Pulmonary artery endothelial cell (primary cell): ENCODE data around the gene RAB36. TPM values are rescaled to one million over a fixed set of nuclear protein-coding genes. Genes with fewer than 3 reads are reported as not detected.
A peak's percentile ranks its signal among the peaks of the same experiment; 100 is the strongest.
"Not testable (repeated sequence)": the region's sequence is repeated elsewhere in the genome, so short reads cannot be mapped to it uniquely, and the experiment has no call there.

Experiments used
- DNase-seq: peaks from one replicate; pipeline ENCODE4 v3.0.0-alpha.2; 2011; ENCODE audit warnings: low read depth, low spot score
- total RNA-seq: library from RNA; depleted of rRNA; stranded (reverse); fragments of >200 nt; gene quantifications from 2 replicates; pipeline ENCODE4 v1.2.3, GENCODE V29; 2014

RAB36 gene
- total RNA-seq, 1 donor from 2014 or later, result 2.0 TPM

DNA sequence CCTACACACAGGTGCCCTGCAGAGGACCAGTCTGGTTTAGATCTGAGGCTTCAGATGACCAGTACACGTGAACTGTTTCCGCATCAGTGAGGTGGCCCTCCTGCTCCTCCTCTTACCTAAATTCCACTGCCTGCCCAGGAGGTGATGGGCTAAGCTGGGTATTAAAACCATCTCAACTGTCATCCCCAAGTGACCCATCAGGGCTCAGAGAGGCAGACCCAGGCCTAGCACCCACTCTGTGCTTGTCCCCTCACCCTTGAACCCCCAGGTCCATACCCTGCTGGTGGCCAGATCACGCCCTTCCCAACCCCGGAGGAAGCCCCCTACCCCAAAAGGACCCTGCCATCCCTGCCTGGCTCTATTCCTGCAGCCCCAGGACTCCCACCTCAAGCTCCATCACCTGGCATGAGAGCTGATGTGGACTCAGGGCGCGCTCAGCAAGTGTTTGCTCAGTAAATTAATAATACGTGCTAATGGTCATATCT lies 24.8 kb upstream of the RAB36 start:
- DNase-seq, result no peak

DNA sequence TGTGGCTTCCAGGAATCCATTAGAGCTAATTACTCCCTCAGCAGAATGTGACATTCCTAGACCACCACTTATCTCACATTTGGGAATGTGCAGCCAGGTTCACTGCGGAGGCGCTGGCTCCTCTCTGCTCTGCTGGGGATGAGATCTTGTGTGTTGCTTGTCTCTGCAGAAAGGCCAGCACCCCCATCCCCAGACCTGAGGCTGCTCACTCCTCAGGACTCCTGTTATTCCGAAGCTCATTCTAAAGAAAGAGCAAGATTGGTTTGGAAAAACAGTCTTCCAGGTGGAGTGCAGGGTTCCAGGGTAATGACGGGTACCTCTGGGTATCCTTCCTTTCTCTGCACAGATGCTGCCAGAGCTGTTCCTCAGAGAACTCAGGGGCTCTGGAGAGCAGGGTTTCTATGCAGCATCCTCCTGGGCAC lies 24.3 kb upstream of the RAB36 start:
- no peak for DNase-seq

- DNase-seq, result no peak
These were observed 23.9 kb upstream of the RAB36 start for GRCh38 chr22:23121424-23121823.

DNA sequence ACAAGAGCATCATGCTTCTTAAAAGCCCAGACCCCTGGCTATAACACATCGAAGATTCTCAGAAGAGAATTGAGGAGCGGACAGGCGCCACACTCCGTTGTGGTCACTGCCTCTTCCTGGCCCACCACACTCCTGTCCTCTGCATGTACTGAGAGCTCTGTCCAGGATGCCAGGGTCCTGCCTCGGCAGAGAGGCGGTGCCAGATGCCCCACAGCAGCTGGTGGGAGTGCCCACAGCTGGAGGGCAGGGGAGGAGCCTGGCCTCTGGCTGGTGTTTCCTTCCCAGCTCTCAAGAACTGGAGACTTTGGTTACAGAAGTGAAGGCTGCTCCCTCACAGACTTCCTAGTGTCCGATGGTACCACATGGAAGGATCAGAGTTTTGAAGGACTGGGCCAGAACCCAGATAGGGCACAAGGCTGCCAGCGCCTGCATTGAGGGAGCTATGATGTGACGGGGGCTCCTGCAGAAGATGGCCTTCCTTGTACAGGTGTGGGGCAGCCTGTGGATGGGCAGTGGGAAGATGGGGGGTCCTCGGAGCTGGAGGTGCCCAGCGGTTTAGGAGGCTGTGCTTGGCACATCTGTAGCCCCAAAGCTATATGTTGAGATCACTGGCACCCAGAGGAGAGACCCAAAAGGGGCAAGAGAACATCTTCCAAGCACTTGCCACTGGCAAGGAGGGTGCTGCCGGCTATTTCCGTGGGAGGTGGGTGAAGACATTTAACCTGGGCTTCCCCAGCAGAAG lies 22.9 kb upstream of the RAB36 start:
- no peak for DNase-seq

DNA sequence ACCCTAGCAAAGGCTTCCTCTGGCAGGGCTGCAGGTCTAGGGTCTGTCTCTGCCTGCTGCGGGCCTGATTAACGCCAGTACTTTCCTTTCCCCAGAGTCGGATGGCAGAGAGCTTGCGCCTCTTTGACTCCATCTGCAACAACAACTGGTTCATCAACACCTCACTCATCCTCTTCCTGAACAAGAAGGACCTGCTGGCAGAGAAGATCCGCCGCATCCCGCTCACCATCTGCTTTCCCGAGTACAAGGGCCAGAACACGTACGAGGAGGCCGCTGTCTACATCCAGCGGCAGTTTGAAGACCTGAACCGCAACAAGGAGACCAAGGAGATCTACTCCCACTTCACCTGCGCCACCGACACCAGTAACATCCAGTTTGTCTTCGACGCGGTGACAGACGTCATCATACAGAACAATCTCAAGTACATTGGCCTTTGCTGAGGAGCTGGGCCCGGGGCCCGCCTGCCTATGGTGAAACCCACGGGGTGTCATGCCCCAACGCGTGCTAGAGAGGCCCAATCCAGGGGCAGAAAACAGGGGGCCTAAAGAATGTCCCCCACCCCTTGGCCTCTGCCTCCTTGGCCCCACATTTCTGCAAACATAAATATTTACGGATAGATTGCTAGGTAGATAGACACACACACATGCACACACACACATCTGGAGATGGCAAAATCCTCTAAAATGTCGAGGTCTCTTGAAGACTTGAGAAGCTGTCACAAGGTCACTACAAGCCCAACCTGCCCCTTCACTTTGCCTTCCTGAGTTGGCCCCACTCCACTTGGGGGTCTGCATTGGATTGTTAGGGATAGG lies 22.1 kb upstream of the RAB36 start:
- no peak for DNase-seq

DNA sequence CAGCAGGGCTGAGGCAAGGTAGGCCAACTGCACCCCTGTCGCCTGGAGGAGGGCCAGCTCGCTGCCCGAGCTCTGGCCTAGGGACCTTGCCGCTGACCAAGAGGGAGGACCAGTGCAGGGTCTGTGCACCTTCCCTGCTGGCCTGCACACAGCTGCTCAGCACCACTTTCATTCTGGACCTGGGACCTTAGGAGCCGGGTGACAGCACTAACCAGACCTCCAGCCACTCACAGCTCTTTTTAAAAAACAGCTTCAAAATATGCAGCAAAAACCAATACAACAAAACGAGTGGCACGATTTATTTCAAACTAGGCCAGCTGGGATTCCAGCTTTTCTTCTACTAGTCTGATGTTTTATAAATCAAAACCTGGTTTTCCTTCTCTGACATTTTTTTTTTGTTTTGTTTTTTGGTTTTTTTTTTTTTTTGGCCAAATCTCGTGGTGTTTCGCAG lies 21.4 kb upstream of the RAB36 start:
- DNase-seq, result no peak

DNA sequence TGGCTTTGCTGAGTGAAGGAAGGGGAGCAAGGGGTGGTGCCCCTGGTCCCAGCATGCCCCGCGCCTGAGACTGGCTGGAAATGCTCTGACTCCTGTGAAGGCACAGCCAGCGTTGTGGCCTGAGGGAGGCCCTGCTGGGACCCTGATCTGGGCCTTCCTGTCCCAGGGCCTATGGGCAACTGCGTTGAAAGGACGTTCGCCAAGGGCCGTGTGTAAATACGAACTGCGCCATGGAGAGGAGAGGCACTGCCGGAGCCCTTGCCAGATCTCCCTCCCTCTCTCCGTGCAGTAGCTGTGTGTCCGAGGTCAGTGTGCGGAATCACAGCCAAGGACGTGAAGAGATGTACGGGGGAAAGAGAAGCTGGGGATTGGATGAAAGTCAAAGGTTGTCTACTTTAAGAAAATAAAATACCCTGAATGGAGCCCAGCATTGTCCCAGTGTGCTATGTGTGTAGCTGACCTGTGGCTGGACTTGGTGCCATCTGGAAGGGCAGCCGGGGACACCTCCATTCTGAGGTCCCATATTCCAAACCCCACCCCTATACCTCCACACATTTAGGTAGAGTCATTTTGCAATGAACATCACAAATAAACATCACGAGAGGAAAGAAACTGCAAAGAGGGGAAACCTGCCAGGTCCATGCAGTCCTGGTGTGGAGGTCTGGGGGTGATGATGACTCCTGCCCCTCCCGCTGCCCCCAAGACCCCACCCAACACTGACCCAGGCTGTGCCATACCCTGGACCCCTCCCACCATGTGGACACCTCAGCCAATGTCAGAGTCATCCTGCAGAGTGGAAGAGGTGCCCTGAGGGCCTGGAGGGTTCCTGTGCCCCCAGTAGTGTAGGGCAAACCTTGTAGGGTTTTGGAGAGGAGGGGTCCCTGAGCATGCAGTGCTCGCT lies 20.4 kb upstream of the RAB36 start:
- DNase-seq, result no peak

- no peak for DNase-seq
These were observed 19.7 kb upstream of the RAB36 start for GRCh38 chr22:23125512-23126103.

DNA sequence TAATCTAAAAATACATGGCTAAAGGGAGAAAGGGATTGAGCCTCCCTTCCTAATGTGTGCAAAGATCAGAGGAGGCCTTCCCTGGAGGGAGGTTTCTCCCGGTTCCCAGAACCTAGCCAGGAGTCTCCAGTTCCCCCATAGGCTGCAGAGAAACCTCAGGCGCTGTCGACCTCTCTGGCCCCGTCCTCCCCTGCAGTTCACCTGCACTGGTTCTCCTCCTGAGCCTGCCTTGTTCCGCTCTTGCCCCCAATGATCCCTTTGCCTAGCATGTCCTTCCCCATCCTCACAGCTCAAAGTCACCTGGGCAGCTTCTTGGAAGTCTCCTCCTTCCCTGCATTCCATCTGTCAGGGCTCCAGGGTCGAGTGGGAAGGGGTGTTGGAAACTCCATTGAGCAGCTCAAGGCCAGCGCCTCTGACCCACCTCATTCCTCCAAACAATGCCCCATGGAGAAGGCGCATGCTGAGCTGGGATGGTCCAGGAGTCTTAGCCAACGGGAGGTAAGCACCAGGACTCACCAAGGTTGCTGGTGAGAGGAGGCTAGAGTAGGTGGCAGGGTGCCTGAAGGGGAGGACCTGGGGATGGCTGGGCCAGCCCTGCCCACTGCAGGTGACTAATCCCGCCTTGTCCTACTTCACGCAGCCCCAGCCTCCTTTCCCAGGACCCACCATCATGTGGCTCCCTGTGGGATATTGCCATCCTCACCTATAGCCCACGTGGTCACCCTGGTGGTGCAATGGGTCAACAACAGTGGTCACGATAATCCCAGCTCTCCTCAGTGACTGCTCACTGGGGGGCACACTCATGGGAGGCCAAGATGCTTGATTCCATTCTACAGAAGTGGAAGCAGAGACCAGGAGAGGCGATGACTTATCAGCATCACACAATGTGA lies 18.9 kb upstream of the RAB36 start:
- no peak for DNase-seq

- no peak for DNase-seq
These were observed 18.1 kb upstream of the RAB36 start for GRCh38 chr22:23127055-23127756.

DNA sequence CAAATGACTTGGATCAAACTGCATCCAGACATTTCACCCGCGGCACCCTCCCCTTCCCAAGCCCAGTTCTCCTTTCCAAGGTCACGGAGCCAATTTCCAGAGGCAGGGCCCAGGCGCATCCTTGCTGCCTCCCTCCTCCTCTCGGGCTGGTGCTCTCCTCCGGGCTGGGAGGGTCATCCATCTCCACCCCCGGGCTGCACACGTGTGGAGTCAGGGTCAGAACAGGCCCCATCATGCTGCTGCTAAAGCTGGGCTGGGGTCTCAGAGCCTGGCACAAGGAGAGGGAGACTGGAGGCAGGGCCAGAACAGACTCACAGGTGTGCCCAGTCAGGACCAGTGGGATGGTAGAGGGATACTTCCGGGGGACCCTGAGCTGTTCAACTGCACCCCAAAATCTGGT lies 17.5 kb upstream of the RAB36 start:
- DNase-seq, result no peak

DNA sequence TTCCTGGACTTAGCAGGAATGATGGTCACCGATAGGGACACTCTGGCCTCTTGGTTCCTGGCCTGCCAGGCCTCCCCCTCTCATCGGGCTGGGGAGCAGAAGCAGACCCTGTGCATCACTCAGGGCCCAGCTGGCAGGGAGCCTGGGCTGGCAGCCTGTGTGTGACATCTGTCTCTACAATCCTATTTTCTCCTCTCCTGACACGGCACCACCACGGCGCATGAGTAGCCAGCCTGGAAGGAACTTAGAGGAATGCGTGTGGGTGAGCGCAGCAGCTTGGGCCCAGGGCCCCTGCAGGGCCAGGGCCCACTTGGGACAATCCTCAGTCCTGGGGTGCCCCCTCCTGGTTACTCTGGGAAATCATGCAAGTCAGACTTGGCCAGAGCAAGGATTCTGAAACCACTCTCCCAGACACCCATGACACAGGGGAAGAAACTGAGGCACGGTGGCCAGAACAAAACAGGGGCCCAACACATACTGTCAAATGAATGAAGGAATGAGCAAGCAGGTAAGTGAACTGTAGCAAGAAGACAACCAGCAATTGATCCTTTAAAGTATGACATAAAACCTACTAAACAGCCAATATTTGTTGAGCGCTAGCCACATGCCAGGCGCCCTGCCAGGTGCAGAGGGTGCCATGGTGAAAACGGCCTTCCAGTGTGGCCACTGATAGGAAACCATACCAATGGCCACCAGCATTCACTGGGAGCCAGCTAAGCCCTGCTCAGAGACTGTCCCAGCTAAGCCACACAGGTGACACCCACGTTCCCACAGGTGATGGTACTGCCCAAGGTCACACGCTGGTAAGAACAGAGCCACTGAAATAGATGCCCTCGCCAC lies 16.8 kb upstream of the RAB36 start:
- peak; percentile 27 for DNase-seq

- no peak for DNase-seq
These were observed 16.1 kb upstream of the RAB36 start for GRCh38 chr22:23129149-23129548.

- DNase-seq, result no peak
These were observed 14.6 kb upstream of the RAB36 start for GRCh38 chr22:23130697-23131096.

DNA sequence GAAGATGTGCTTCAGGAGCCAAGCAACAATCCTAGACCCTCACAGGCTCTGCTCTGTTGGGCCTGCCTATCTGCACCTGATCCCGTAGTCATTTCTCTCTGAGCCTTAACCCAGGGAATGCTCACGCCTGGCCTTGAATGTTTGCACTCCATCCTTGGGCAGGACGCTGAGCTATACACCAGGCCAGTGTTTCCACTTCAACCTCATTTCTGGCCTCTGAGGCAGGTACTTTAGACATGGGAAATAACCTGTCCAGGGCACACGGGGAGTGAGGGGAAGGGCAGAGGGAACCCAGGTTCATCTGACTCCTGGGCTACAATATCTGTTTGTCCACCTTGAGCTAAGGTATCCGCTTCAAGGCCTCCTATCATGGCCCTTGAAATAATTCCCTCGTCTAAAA lies 13.3 kb upstream of the RAB36 start:
- no peak for DNase-seq

DNA sequence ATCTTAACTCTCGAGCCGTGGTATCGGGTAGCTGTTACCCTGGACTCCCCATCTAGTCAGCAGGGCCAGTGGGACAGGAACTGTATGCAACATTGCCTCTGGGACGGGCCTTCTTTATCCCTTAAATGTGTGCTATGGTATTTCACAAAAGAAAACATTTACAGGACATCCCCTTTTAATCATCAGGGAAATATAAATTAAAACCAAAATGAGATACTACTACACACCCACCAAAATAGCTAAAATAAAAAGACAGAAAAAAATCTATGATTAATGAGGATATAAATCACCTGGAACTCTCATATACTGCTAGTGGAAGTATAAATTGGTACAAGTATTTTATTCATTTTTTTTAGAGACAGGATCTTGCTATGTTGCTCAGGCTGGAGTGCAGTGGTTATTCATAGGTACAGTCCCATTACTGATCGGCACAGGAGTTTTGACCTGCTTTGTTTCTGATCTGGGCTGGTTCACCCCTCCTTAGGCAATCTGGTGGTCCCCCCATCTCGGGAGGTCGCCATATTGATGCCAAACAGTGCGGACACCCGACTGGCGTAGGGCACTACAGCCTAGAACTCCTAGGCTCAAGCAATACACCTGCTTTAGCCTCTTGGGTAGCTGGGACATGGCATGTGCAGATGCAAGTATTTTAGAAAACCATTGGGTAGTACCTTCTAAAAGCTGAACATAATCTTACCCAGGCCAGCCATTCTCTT lies 12.7 kb upstream of the RAB36 start:
- no peak for DNase-seq

- no peak for DNase-seq
These were observed 11.4 kb upstream of the RAB36 start for GRCh38 chr22:23133922-23134321.

GRCh38 chr22:23136991-23137390 lies 8.3 kb upstream of the RAB36 start:
- DNase-seq, result not testable (repeated sequence)
